SU-DHL-6 (cell line): ENCODE data around the gene GALNT9.

Experiments
- H2AFZ ChIP-seq: fragments of 200-600 bp; sonication (generic); 2 replicates; pipeline ENCODE4 v1.6.1; 2014; ENCODE audit warnings: low read depth, mild to moderate bottlenecking, moderate library complexity, mixed read lengths, antibody characterized with exemption, low read length; ENCODE audit not compliant: severe bottlenecking
- H3F3A ChIP-seq: fragments of 200-600 bp; shearing (Covaris generic); 2 replicates; pipeline ENCODE4 v1.6.0; 2016; ENCODE audit warnings: antibody characterized with exemption, mild to moderate bottlenecking; ENCODE audit not compliant: insufficient read depth
- H3K27ac ChIP-seq: fragments of 200-600 bp; sonication (generic); 2 replicates; pipeline ENCODE4 v1.5.1; 2016; ENCODE audit warnings: low read depth, mild to moderate bottlenecking, low read length, moderate library complexity, mixed read lengths
- H3K27me3 ChIP-seq: fragments of 200-600 bp; sonication (generic), shearing (Covaris generic); 2 replicates; pipeline ENCODE4 v1.6.0; 2014; ENCODE audit warnings: mild to moderate bottlenecking, low read length
- H3K36me3 ChIP-seq: fragments of 200-600 bp; sonication (generic); 2 replicates; pipeline ENCODE4 v1.6.1; 2014; ENCODE audit warnings: mild to moderate bottlenecking, low read length, mixed read lengths
- H3K4me2 ChIP-seq: fragments of 300-600, 200-600 bp; shearing (Covaris generic), sonication (generic); 2 replicates; pipeline ENCODE4 v1.6.0; 2014; ENCODE audit warnings: low read length, low read depth, mild to moderate bottlenecking; ENCODE audit not compliant: poor library complexity, severe bottlenecking
- H3K4me3 ChIP-seq: fragments of 200-600 bp; sonication (generic); 2 replicates; pipeline ENCODE4 v1.5.1; 2014; ENCODE audit warnings: antibody characterized with exemption, low read length, mild to moderate bottlenecking, mixed read lengths; ENCODE audit not compliant: insufficient read depth, poor library complexity, severe bottlenecking
- H3K79me2 ChIP-seq: fragments of 200-600 bp; sonication (generic); 2 replicates; pipeline ENCODE4 v1.6.1; 2014; ENCODE audit warnings: mild to moderate bottlenecking, low read length, moderate library complexity; ENCODE audit not compliant: insufficient read depth
- H3K9ac ChIP-seq: fragments of 200-600 bp; sonication (generic); 2 replicates; pipeline ENCODE4 v1.7.0; 2014; ENCODE audit warnings: mild to moderate bottlenecking, low read length
- H3K9me2 ChIP-seq: fragments of 200-600 bp; sonication (generic); replicated peaks from 2 replicates; pipeline ENCODE4 v1.6.1; 2014; ENCODE audit warnings: low read length; ENCODE audit not compliant: insufficient read depth
- H3K9me3 ChIP-seq: fragments of 200-600 bp; sonication (generic); 2 replicates; pipeline ENCODE4 v1.6.1; 2014; ENCODE audit warnings: low read length, mixed read lengths; ENCODE audit not compliant: insufficient read depth
- H4K20me1 ChIP-seq: fragments of 200-600 bp; sonication (generic); 2 replicates; pipeline ENCODE4 v1.6.1; 2014; ENCODE audit warnings: low read depth, mild to moderate bottlenecking, antibody characterized with exemption, low read length, moderate library complexity, mixed read lengths
- CTCF ChIP-seq: fragments of 200-600 bp; sonication (generic); IDR thresholded peaks from one replicate; pipeline ENCODE4 v1.5.1; 2017; ENCODE audit warnings: antibody characterized with exemption, mild to moderate bottlenecking, low read length, moderate library complexity; ENCODE audit not compliant: insufficient read depth, poor library complexity, severe bottlenecking
- EZH2phosphoT487 ChIP-seq: fragments of 200-600 bp; sonication (generic), shearing (Covaris generic); conservative IDR thresholded peaks from 2 replicates; pipeline ENCODE4 v1.6.1; 2018; ENCODE audit warnings: mild to moderate bottlenecking, antibody characterized with exemption, low read length, moderate library complexity, mixed read lengths

Gene GALNT9

GRCh38 chr12:132185705-132186104 is 143.7 kb downstream of the GALNT9 start:
- Histone ChIP-seq H3K27me3 (no peaks in the 10 kb centered on the region), H3K27ac (no peak overlapping the region), H3K9me2 (no peaks in the 10 kb centered on the region), H3K79me2 (no peaks in the 10 kb centered on the region), H3K9me3 (no peaks in the 10 kb centered on the region), H3K4me2 (no peak overlapping the region), H3K36me3 (no peaks in the 10 kb centered on the region), H3K9ac (no peak overlapping the region), H4K20me1 (no peaks in the 10 kb centered on the region), H3F3A (no peaks in the 10 kb centered on the region), H2AFZ (no peak overlapping the region), H3K4me3 (no peak overlapping the region)
- TF ChIP-seq EZH2phosphoT487 (no peak), CTCF (no peak)

- no peaks in the 10 kb centered on the region for H3K9me2 ChIP-seq
- H4K20me1 ChIP-seq = no peaks in the 10 kb centered on the region
- no peak overlapping the region for H3K9ac ChIP-seq
- H3K79me2 ChIP-seq = no peaks in the 10 kb centered on the region
- no peaks in the 10 kb centered on the region for H3K27me3 ChIP-seq
- no peak overlapping the region for H3K4me3 ChIP-seq
- no peak overlapping the region for H3K27ac ChIP-seq
- no peak overlapping the region for H3K4me2 ChIP-seq
- H2AFZ ChIP-seq = no peak overlapping the region
- no peaks in the 10 kb centered on the region for H3K36me3 ChIP-seq
- H3K9me3 ChIP-seq = no peaks in the 10 kb centered on the region
- H3F3A ChIP-seq = no peaks in the 10 kb centered on the region
- TF ChIP-seq CTCF (no peak), EZH2phosphoT487 (no peak)
These were observed 146.6 kb downstream of the GALNT9 start for GRCh38 chr12:132182711-132183365.

GRCh38 chr12:132182206-132182710 is 147.1 kb downstream of the GALNT9 start:
- no peak overlapping the region for H2AFZ ChIP-seq

More at GRCh38 chr12:132182206-132182710, 147.1 kb downstream of the GALNT9 start:
- Histone ChIP-seq H3K27ac (no peak overlapping the region), H3K4me2 (no peak overlapping the region), H3K27me3 (no peaks in the 10 kb centered on the region), H3K9ac (no peak overlapping the region), H3K9me3 (no peaks in the 10 kb centered on the region), H3K9me2 (no peaks in the 10 kb centered on the region), H3K4me3 (no peak overlapping the region), H3K79me2 (no peaks in the 10 kb centered on the region), H3F3A (no peaks in the 10 kb centered on the region), H4K20me1 (no peaks in the 10 kb centered on the region), H3K36me3 (no peaks in the 10 kb centered on the region)
- TF ChIP-seq EZH2phosphoT487 (no peak), CTCF (no peak)
